GM19023 (cell line): ENCODE data around the gene KCNF1.

ENCODE experiments used
- ATAC-seq: cut with Tn5 transposase; IDR thresholded peaks from one replicate; pipeline ENCODE4 v1.9.1; 2021; ENCODE audit warnings: mild to moderate bottlenecking, moderate library complexity; ENCODE audit not compliant: unreplicated experiment

The KCNF1 gene

DNA sequence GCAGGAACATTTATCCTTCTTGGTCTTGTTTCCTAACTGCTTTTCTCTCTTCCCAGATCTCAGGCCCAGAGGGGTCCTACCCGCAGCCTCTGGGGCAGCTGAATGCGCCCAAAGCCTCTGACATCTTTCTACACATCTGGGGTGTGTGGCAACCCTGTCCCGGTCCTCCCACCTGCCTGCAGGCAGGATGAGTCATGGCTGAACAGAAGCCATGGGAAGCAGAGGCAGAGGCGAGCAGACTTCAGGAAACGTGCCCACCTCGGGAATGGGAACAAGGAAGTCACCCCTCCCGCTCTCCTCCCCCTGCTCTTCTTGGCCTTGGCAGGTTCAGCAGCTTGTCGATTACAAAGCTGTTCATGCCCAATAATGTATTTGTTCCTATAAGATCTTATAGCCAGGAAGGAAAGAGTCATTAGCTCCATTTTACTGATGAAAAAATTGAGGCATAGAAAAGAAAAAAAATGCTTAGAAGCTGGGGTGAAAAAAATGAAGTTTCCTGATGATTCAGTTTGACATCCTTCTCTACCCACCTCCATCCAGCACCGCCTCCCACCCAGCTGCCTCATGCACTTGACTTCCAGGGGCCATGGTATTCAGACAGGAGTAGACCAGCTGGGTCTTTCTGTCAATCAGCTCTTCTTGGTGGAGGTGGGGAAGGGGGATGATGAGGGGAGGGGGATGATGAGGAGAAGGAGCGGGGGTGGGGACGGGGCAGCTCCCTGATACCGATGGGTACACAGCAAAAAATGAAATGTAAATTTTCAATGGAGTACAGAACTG is 10.4 kb upstream of the KCNF1 start:
- ATAC-seq, result no peak

DNA sequence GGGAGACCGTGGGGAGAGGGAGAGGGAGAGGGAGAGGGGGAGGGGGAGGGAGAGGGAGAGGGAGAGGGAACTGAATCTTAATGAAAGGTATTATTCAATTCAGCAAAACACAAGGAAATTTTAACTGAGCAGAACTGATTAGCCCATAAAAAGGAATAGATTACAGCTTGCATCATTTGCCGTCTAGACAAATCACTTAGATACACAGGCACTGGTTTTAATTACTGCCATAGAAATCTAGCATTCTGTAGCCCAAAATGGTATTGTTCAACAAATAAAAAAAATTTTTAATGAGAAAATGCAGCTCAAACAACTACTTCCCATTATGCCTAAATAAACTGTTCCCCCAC is 7.9 kb upstream of the KCNF1 start:
- no peak for ATAC-seq

DNA sequence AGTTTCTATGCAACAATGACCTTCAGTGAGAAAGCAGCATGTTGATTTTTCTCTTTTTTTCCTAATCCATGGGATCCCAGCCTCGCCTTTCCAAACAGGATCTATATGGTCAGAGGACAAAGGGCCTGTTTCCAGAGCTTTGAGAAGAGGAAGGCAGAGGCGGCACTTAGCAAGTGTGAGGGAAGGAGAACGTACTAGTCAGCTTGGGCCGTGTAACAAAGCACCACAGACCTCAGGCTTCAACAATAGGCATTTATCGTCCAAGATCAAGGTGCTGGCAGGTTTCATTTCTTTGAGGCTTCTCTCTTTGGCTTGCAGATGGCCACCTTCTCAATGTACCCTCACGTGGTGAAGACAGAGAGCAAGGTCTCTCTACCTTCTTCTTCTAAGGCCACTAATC is 7.3 kb upstream of the KCNF1 start:
- ATAC-seq, result no peak

DNA sequence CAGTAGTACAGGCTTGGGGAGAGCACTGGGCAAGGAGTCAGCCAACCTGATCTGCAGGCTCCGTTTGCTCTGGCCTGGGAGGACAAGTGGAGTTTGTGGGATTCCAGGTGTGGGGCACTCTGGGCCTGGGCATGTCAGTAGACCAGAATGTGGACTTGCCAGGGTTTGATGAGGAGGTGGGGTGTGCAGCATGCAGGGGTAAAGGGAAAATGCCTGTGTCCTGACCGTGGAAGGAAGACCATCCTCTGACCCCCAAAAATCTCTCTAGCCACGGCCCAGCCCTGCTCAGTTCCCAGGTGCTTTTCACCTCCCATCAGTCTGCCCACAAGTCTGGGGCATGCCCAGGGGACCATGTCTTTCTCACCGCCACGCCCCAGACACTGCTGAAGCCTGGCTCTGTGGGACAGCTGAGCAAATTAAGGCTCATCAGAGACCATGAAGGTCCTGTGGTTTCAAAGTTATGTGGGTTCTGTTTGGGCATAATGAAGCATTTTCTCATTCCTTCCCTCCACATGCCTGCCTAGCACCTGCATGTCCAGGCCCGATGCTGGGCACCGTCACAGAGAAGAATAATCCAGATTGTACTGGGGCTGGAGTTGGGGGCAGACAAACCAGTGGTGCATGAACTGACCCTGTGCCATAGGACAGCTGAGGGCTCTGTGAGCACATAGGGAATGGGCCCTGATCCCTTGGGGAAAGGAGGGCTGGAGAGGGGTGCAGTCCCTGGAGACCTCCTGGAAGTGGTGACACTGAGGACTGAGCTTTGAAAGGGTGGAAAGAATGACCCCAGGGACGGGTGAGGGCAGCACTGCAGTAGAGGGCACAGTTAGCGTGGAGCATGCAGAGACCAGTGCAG is 6.5 kb upstream of the KCNF1 start:
- ATAC-seq, result no peak

DNA sequence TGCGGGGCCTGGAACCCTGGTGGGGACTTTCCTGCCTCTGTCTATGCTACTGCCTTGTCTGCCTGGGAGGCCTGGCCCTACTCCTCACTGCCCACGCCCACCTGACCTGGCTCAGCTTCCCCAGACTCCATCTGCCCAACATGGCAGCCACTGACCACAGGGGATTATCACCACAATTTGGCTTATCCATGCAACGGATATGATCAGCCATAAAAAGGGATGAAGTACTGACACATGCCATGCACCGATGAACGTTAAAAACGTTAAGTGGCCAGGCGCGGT is 5.9 kb upstream of the KCNF1 start:
- ATAC-seq, result no peak

DNA sequence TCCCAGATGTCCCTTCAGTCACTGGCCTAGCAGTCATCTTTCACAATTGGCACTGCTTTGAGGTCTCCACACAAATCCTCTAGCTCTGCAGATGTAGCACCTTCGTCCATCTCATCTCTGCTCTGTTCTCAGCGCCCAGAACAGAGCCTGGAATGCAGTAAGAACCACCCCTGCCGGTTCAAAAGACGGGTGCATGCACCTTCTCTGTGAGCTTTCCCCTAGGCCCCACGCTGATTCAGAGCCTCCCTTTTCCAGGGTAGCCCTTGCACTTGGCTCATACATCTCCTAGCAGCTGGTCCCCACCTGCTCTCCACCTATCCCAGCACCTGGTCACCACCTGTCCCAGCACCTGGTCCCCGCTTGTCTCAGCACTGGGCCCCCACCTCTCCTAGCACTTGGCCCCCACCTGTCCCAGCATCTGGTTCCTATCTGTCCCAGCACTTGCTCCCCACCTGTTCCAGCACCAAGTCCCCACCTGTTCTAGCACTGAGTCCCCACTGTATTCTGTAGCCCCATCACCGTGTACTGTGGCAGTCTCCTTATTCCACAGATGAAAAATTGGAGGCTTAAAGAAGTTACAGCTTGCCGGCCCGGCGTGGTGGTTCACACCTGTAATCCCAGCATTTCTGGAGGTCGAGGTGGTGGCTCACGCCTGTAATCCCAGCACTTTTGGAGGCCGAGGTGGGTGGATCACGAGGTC is 4.7 kb upstream of the KCNF1 start:
- ATAC-seq, result no peak

DNA sequence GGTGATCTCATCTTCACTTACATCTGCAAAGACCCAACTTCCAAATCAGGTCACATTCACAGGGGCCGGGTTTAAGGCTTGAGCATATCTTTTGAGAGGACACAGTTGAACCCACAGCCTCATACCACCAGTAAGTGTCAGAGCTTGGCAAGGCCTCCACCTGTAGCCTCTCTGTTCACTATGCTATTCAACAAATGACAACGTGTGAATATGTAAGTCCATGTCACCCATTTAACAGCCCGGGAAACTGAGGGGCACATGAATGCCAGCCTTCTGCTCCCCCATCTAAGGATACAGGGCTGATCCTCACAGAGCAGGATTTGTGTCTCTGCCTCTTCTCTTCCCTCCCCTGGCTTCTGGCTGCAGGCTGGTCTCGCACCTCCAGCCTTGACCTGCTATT is 3.5 kb upstream of the KCNF1 start:
- ATAC-seq, result no peak

DNA sequence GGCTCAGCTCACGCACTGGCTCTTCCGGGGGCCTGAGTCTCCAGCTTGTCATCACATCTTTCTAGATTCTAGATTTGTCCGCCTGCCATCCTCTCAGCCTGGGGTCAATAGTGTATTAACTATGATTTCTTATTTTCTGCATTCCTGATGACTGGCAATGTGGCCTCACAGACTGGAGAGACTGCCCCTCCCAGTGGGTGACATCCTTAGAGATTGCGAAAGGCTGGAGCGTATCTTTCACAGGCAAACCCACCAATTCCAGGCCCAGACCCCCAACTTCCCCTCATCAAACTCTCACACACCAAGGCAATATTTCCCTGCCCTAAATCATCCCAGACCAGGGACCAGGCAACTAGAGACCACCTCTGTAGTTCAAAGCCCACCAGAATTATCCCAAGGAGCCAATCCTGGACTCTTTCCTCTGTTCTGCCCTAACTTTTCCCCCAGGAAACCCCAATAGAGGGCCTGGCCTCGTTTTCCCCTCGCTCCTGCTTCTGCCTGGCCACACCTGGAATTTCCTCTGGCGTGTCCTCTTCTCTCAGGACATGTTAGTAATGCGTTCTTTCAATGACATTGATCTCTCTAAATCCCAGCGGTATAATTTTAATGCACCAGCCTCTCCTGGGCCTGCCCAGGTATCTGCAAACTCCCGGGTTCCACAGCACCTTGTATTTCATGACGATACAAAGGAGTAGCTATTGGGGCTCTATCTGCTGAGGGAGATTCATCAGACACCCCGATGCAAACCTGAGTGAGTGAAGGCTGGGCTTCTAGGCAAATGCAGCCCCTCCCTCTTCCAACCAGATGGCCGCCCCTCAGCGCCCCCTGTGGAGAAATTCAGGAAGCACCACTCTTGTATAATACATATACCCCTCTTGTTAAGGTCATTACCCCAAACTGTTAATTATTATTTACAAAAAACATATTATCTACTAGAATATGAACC is 2.4 kb upstream of the KCNF1 start:
- ATAC-seq, result no peak

DNA sequence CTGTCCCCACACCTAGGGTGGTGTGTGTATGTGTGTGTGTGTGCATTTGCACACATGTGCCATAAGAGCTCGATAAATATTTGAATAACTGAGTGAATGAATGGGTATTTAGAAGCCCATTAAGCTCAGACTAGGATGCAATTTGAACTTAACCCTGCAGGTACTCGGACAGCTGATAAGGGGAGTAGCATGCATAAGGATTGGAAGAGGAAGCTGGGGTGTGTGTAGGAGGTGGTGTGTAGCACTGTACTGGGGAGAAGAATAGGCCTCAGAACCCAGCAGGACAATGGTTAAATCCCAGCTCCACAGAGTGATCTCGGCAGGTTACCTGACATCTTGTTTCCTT is 1.8 kb upstream of the KCNF1 start:
- no peak for ATAC-seq

DNA sequence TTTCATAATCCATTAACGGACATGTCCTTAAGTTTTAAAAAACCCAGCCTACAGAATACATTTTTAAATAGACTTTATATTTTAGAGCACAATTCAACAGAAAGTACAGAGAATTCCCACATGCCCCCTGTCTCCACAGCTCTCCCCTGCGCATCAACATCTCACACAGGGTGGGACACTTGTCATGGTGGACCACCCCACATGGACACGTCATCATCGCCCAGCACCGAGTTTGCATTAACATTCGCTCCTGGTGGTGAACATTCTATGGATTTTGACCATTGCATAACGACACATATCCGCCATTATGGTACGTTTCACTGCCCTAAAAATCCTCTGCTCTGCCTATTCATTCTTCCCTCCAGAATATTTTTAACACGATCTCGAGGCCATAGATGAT is 1.1 kb upstream of the KCNF1 start:
- ATAC-seq, result no peak

DNA sequence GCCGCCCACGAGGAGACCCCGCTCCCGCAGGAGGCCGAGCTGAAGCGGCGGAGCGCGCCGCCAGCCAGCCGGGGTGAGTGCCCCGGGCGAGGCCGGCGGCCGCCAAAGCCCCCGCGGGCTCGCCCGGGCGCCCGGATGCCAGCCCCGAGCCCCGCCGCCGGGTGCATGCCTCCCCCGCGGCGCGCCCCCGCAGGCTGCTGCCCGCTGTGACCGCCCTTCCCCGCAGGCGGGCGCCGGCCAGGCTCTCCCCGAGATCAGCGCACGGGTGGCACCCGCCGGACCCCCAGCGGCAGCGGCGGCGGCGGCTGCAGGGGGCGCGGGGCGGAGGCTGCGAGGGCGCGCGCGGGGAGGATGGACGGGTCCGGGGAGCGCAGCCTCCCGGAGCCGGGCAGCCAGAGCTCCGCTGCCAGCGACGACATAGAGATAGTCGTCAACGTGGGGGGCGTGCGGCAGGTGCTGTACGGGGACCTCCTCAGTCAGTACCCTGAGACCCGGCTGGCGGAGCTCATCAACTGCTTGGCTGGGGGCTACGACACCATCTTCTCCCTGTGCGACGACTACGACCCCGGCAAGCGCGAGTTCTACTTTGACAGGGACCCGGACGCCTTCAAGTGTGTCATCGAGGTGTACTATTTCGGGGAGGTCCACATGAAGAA is 470 bp downstream of the KCNF1 start:
- ATAC-seq, result no peak

DNA sequence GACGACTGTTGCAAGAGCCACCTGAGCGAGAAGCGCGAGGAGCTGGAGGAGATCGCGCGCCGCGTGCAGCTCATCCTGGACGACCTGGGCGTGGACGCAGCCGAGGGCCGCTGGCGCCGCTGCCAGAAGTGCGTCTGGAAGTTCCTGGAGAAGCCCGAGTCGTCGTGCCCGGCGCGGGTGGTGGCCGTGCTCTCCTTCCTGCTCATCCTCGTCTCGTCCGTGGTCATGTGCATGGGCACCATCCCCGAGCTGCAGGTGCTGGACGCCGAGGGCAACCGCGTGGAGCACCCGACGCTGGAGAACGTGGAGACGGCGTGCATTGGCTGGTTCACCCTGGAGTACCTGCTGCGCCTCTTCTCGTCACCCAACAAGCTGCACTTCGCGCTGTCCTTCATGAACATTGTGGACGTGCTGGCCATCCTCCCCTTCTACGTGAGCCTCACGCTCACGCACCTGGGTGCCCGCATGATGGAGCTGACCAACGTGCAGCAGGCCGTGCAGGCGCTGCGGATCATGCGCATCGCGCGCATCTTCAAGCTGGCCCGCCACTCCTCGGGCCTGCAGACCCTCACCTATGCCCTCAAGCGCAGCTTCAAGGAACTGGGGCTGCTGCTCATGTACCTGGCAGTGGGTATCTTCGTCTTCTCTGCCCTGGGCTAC is 1.2 kb downstream of the KCNF1 start:
- ATAC-seq, result no peak

DNA sequence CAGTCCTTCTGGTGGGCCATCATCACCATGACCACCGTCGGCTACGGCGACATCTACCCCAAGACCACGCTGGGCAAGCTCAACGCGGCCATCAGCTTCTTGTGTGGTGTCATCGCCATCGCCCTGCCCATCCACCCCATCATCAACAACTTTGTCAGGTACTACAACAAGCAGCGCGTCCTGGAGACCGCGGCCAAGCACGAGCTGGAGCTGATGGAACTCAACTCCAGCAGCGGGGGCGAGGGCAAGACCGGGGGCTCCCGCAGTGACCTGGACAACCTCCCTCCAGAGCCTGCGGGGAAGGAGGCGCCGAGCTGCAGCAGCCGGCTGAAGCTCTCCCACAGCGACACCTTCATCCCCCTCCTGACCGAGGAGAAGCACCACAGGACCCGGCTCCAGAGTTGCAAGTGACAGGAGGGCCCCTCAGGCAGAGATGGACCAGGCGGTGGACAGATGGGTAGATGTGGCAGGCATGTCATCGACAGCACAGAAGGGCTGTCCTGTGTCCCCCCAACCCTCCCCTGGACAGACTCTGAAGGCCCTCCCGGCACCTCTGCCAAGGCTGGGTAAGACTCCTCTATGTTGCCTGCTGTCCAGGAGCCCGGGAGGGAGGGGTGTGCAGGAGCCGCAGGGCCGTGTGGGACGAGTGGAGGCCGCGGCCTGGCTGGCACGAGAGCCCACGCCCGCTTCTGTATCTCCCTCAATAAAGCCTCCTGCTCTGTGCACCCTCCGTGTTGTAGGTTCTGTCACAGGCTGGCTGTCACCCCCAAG is 2.0 kb downstream of the KCNF1 start:
- ATAC-seq, result no peak

DNA sequence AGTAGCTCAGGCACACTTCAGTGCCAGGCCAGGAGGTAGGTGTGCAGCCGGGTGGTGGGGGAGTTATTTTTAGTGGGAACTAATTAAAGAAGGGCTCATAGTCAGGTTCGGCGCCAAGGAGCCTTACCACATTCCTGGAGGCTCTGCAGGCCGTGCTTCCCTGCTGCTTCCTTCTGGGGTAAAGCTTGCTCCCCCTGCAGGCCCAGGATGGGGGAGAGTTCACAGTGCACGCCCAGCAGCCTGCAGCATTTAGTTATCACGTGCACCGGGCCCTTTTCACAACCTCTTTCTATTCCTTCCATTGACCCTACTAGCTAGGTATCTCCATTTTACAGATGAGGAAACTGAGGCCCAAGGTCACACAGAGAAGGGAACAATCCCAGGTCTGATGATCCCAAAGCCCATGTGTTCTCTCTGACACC is 2.5 kb downstream of the KCNF1 start:
- ATAC-seq, result no peak

DNA sequence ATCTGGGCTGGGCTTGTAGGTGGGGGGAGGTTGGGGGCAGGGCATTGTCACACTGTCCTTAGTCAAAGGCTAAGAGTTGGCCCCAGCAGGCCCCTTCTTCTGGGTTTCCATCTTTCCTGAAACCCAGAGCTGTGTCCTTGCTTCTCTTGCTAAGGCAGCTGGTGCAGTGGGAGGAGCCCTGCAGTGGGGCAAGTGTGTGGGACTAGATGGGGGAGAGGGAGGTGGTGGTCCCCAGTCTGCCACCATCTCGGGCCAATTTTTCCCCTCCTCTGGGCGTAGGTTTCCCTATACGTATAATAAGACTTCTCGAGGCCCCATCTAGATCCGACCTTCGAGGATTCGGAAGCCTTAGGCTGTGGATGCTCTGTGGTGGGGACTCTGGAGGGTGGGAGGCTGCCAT is 3.5 kb downstream of the KCNF1 start:
- no peak for ATAC-seq

DNA sequence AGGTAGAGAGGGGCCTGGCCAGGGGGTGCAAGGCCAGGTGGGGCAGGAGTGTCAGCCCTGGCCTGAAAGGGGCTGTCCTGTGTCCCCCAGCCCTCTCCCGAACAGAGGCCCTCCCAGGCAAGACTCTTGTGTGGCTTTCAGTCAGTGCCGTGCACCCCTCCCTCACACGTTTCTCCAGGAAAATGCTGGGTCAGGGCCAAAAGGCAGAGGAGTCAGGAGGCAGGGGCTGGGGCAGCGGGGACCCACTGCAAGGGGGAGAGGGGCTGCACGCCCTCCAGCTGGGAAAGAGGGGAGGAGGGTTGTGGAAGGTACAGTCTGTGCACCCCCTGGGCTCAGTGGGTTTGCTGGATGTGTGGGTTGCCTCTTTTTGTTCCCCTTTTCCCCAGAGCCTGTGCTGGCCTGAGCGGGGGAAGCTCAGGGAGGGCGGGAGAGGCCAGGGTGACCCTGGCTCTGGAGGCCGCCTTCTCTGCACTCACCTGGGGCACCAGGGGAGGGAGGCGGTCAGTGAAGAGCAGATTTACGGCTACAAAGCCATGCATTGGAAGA is 4.1 kb downstream of the KCNF1 start:
- ATAC-seq, result no peak

DNA sequence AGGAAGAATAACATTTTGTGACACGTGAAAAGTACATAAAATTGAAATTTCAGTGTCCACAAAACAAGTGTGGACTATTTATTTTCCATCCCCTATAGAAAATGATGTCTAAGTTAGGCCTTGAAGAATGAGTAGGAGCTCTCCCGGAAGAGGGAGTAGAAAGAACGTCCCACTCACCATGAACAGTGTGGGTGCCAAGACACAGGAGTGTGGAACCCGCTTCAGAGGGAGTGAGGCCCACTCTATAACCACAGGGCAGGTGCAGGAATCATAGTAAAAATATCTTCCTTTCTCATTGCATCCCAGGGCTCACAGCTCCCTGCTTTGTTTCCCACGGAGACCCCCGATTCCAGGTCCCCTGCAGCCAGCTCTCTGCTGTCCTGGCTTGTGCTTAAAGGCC is 5.2 kb downstream of the KCNF1 start:
- no peak for ATAC-seq

DNA sequence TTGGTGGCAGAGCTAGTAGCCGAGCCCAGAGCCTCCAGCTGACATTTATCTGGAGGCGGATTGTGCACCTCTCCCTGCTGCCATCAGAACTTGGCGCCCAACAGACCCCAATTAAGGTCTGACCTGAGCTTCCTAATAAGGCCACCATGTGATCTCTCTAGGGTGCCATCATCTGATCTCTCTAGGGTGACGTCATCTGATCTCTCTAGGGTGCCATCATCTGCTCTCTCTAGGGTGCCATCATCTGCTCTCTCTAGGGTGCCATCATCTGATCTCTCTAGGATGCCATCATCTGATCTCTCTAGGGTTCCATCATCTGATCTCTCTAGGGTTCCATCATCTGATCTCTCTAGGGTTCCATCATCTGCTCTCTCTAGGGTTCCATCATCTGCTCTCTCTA is 6.2 kb downstream of the KCNF1 start:
- ATAC-seq, result no peak
